NCI-H460 (cell line): Measurements from ENCODE around the gene NMRAL1. TPM values are rescaled to one million over a fixed set of nuclear protein-coding genes. Genes with fewer than 3 reads are reported as not detected.

Experiments
- DNase-seq: peaks from one replicate; pipeline ENCODE4 v3.0.0-alpha.2; 2016; ENCODE audit warnings: low read depth; ENCODE audit errors: extremely low read depth
- small RNA-seq, 2 experiments: library from RNA; depleted of rRNA; stranded (forward); fragments of <200 nt; gene quantifications; one replicate each; pipeline ENCODE3, GENCODE V24; 2014
- total RNA-seq: library from RNA; depleted of rRNA; stranded (reverse); fragments of >200 nt; shearing (Covaris generic); gene quantifications from 2 replicates; pipeline ENCODE4 v1.2.3, GENCODE V29; 2014; rRNA removed

NMRAL1 gene
- total RNA-seq, 1 experiment from 2014 or later: 47.9 TPM

GRCh38 chr16:4426722-4427372 is 47.6 kb downstream of the NMRAL1 start:
- DNase-seq: no peak

GRCh38 chr16:4426021-4426684 is 48.3 kb downstream of the NMRAL1 start:
- no peak for DNase-seq

GRCh38 chr16:4425378-4426020 is 48.9 kb downstream of the NMRAL1 start, which contains the start of gene DNAJA3:
DNAJA3 (plus strand) TSS chr16:4425868; CDS start chr16:4425882, 14 bp downstream.
- DNase-seq: peak; percentile 96

GRCh38 chr16:4420505-4421105 is 53.8 kb downstream of the NMRAL1 start:
- DNase-seq: no peak

GRCh38 chr16:4419402-4419959 is 54.9 kb downstream of the NMRAL1 start:
- DNase-seq: no peak

GRCh38 chr16:4416200-4417032 is 58.0 kb downstream of the NMRAL1 start, which contains the start of gene CORO7:
CORO7 (minus strand) TSS chr16:4416596; CDS start chr16:4416518, 78 bp downstream.
- peak; percentile 88 for DNase-seq

- no peak for DNase-seq
Observed at GRCh38 chr16:4415538-4416199, 58.8 kb downstream of the NMRAL1 start.

- no peak for DNase-seq
Observed at GRCh38 chr16:4414187-4414917, 60.1 kb downstream of the NMRAL1 start.

GRCh38 chr16:4412854-4413253 is 61.6 kb downstream of the NMRAL1 start:
- no peak for DNase-seq

GRCh38 chr16:4412159-4412558 is 62.3 kb downstream of the NMRAL1 start:
- DNase-seq: no peak

Small RNAs within 50 kb of the gene (small RNA-seq; reads per million reads assigned to genes)
- gene AC012676.2: 0 reads per million in 2 experiments

Other genes starting within 250 kb of the NMRAL1 start
- not detected in 2 replicates for gene SRL, start 232.5 kb downstream of the NMRAL1 start, total RNA-seq
- gene TFAP4, start 201.6 kb downstream of the NMRAL1 start, total RNA-seq: 21.1 and 22.0 TPM in 2 replicates
- gene GLIS2, start 158.6 kb downstream of the NMRAL1 start, total RNA-seq: 4.3 and 6.3 TPM in 2 replicates
- 65.7 and 80.6 TPM in 2 replicates for gene PAM16, start 123.3 kb downstream of the NMRAL1 start, total RNA-seq
- gene VASN, start 102.8 kb downstream of the NMRAL1 start, total RNA-seq: 5.1 and 7.2 TPM in 2 replicates
- 12.3 and 13.1 TPM in 2 replicates for gene CORO7, start 58.0 kb downstream of the NMRAL1 start, total RNA-seq
- gene DNAJA3, start 48.8 kb downstream of the NMRAL1 start, total RNA-seq: 210 and 214 TPM in 2 replicates
- gene HMOX2, start 1.8 kb upstream of the NMRAL1 start, total RNA-seq: 32.2 and 34.6 TPM in 2 replicates
- gene CDIP1, start 64.1 kb upstream of the NMRAL1 start, total RNA-seq: 4.7 and 5.3 TPM in 2 replicates
- not detected in 2 replicates for gene C16orf96, start 81.7 kb upstream of the NMRAL1 start, total RNA-seq
- 10.7 and 11.5 TPM in 2 replicates for gene UBALD1, start 140.3 kb upstream of the NMRAL1 start, total RNA-seq
- 13.6 and 15.3 TPM in 2 replicates for gene MGRN1, start 150.2 kb upstream of the NMRAL1 start, total RNA-seq
- gene NUDT16L1, start 218.9 kb upstream of the NMRAL1 start, total RNA-seq: 5.5 and 7.8 TPM in 2 replicates